GM21390 (cell line): ENCODE results near the gene SFRP5.

Source experiments
- ATAC-seq: cut with Tn5 transposase; IDR thresholded peaks from one replicate; pipeline ENCODE4 v1.9.1; 2021; ENCODE audit not compliant: unreplicated experiment

Gene SFRP5

GRCh38 chr10:97765201-97765600, 6.6 kb downstream of the SFRP5 start:
- ATAC-seq: no peak

GRCh38 chr10:97764519-97764931, 7.3 kb downstream of the SFRP5 start:
- no peak for ATAC-seq

- ATAC-seq: no peak
These were observed 7.9 kb downstream of the SFRP5 start for GRCh38 chr10:97763947-97764346.

DNA sequence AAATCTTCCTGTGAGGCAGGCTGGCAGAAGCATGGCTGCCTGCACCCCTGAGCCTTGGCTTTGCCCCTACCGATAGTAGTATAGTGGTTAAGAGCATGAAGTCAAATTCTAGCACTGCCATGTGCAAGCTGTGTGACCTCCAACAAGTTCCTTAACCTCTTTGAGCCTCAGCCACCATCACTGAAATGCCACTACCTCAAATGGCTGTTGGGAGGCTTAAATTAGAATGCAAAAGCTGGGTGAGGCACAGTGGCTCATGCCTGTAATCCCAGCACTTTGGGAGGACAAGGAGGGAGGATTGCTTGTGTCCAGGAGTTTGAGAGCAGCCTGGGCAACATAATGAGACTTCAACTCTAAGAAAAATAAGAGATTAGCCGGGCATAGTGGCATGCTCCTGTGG, 8.4 kb downstream of the SFRP5 start:
- ATAC-seq: no peak

DNA sequence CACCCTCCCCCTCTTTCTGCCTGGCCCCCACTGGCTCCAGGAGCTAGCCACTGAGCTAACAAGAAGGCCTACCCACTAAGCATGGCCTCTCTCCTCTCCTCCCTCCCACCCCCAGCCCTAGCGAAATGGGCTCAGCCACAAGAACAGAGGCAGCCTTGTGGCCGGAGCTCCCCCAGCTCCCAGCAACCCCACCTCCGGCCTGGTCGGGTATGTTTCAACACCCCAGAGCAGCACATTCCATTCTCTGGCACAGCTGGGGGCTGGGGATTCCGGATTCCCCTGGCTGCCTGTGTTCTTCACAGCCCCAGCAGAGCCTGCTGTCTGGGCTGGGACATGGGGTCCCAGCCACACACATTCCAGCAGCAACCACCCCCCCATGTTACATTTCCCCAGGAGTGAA, 9.0 kb downstream of the SFRP5 start:
- ATAC-seq: no peak

DNA sequence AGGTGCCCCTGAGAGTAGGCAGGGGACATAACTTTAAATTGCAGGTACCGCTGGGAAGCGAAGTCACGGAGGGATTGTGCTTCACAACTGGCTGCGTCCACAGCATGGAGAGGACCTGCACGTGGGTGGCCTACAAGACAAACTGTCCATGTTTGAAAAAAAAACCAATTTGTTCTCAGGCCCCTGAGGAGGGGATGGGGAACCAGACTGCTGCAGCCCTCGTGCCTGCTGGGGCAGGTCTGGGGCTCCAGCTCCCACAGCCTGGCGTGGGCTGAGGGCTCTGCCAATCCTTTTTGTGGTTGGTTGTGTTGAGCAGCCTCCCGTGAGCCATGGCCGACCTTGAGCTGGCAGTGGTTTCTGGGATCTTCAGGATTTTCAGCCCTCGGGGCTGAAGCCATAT, 9.7 kb downstream of the SFRP5 start:
- no peak for ATAC-seq

DNA sequence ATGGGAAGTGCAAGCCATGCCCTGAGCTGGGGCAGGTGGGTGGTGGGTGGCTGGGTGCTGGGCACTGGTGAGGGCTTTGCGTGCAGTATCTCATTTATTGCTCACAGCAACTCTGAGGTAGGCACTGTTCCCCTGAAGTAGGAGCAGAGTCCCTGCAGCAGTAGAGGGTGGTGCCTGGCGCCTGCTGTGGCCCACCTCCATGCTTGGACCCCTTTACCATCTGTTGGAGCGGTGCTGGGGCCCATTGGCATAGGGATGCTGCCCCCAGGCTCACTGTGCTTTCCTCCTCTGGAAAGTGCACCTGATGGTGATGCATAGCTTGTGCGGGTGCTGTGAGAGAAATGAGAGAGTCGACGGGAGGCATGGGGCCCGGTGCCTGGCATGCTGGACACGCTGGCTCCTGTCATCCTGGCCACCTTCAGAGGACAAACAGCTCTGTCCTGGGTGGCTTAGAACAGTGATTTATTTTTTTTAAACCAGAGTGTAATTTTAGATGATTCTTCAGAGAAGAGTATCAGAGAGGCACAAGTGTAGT, 10.4 kb downstream of the SFRP5 start:
- no peak for ATAC-seq

GRCh38 chr10:97760461-97761257, 11.1 kb downstream of the SFRP5 start:
- no peak for ATAC-seq

- ATAC-seq: no peak
These were observed 11.9 kb downstream of the SFRP5 start for GRCh38 chr10:97759946-97760345.

DNA sequence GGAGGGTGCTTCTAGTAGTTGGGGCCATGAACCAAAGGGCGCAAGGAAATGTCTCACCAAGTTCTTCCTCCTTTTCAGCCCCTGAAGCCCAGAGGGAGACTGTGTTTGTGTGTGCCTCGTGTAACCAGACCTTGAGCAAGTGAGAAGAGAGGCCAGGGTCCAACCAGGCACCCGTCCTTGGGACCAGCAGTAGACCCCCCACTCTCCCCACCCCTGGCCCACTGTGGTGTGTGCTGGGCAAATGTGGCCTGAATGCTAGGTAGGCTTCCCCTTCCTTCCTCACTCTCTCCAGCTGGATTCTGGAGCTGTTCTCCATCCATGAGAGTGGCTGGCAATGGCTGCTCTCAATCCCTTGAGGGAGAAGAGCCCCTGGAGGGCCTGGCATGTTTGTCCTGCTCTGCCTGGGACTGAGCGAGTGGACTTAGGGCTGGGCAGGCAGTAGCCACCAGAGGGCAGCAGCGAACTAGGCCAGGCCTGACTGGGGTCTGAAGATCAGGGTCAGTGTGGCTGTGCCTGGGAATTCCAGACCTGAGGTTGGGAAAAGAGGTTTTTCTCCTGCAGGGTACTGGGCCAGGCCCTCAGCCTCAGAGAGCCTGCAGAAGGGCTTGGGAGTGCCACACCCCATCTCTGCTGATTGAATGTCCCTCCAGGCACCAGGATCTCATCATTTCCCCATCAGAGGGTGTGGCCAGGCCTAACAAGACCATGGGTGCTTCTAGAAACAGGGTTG, 12.5 kb downstream of the SFRP5 start:
- ATAC-seq: no peak

- no peak for ATAC-seq
These were observed 14.3 kb downstream of the SFRP5 start for GRCh38 chr10:97757471-97757870.

- no peak for ATAC-seq
These were observed 16.1 kb downstream of the SFRP5 start for GRCh38 chr10:97755718-97756117.

DNA sequence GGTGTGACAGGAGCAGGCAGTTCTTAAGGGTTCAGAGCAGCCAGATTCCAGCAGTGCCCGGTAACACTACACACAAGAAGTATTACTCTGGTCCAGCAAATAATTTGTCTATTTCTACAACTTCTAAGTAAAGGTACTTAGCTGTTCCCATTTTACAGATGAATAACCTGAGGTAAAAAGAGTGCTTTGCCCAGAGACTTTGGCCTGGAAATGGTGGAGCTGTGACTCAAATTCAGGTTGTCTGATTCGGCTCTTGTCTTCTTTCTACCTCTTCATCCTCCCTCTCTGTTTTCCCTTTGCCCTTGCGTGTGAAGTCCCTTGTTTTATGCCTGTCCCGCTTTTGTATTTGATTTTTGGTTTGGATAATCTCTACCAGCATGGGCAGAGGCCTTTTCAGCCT, 17.1 kb downstream of the SFRP5 start:
- no peak for ATAC-seq

- ATAC-seq: no peak
These were observed 18.8 kb downstream of the SFRP5 start for GRCh38 chr10:97752956-97753355.

DNA sequence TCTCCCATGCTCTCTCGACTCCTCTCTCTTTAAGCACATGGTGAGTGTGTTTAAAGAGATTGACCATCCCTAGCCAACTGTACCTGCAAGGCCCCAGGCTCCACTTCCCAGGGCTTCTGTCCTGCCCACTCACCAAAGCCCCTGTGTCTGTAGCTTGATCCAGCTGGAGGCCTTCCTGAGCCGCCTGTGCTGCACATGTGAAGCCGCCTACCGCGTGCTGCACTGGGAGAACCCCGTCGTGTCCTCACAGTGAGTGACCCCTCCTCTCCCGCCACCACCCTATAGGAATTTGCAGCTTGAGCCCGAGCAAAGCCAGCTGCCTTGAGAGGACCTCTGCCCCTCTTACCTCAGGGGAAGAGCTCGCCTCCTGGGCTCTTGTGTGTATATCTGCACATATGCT, 23.7 kb downstream of the SFRP5 start:
- no peak for ATAC-seq

DNA sequence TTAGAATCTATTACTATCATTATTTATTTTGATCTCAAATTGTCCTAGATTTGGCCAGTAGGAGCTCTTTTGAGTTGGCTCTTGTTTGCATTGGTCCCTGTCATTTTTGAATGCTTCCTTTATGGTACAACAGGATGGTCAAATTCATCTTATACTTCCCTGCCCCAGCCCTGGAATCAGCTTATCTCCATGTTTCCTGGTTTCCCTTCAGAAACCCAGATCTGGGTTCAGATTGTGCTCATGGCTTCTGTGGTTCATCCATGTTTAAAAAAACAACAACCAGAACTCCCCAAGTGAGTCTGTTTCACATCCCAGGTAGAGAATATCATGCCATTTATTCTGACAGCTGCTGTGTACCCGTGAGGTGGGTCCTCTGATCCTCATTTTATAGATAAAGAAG, 24.2 kb downstream of the SFRP5 start:
- ATAC-seq: no peak

DNA sequence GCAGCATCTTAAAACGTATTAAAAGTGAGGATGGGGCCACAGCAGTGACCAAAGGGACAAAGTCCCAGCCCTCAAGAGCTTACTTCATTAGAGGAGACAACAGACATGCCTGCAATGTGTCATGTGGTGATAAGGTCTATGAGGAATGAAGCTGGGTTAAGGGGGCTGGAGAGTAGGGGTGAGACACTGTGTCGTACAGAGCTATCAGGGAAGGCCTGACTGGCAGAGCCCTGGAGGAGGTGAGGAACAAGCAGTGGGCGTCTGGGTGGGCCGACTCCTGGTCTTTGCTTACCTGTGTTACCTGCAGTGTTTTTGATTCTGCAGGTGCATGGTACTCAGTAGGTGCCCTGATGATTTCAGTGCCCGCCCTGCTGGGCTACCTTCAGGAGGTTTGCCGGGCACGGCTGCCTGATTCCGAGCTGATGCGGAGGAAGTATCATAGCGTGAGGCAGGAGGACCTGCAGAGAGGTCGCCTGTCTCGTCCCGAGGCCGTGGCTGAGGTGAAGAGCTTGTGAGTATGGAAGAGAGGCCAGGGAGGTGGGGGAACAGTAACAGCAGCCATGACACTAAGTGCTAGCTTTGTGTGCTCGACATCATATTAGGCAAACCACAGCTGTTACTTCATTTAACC, 27.3 kb downstream of the SFRP5 start:
- no peak for ATAC-seq

GRCh38 chr10:97743169-97743943, 28.4 kb downstream of the SFRP5 start:
- no peak for ATAC-seq

GRCh38 chr10:97740613-97741012, 31.2 kb downstream of the SFRP5 start:
- no peak for ATAC-seq

GRCh38 chr10:97738616-97739015, 33.2 kb downstream of the SFRP5 start:
- no peak for ATAC-seq

GRCh38 chr10:97737770-97738265, 34.0 kb downstream of the SFRP5 start:
- peak; percentile 13 for ATAC-seq
